ENCODE results near the gene NEURL4.

Gene NEURL4

DNA sequence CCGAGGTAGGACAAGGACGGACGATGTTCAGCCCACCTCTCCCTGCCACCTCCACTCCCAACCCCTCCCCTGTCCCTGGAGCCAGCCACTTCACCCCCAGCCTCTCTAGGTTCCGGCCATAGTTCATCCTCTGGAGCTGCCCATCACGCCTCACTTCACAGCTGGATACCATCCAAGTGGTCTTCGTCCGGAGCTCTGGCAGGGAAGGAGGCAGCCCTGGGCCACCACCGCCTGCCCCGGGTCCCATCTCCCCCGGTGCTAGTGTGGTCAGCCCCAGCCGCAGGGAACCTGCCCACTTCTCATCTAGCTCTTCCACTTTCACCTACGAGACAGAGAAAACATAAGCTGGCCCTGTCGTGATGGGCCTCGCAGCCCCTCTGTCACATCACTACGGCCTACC is 7.7 kb downstream of the NEURL4 start:
- no peak overlapping the region for H2AFZ ChIP-seq (ENCODE audit: low read depth, low read length)
- H2BK12ac ChIP-seq (ENCODE audit: low read length in 2 of 2): no peak overlapping the region
- H2BK15ac ChIP-seq (ENCODE audit: low read depth, poor library complexity, severe bottlenecking): no peak overlapping the region
- H3K4me2 ChIP-seq (ENCODE audit: low read length, poor library complexity, severe bottlenecking): no peak overlapping the region
- H2BK120ac ChIP-seq (ENCODE audit: low read depth, low read length): no peak overlapping the region
- no peak overlapping the region for H2BK5ac ChIP-seq (ENCODE audit: low read depth, low read length, poor library complexity, severe bottlenecking)
- no peak overlapping the region for H3K27ac ChIP-seq (ENCODE audit: low read length, poor library complexity, severe bottlenecking)
- H3K27me3 ChIP-seq (ENCODE audit: control insufficient read depth in 1 of 2, insufficient read depth in 1 of 2, low read length in 2 of 2): no peaks in the 10 kb centered on the region
- H4K8ac ChIP-seq (ENCODE audit: low read length): no peak overlapping the region
- no peak overlapping the region for H3K4ac ChIP-seq (ENCODE audit: low read depth in 1 of 2, low read length in 2 of 2)
- no peak for DNase-seq
- no peak overlapping the region for H3K18ac ChIP-seq (ENCODE audit: low read depth in 1 of 2, low read length in 2 of 2)
- no peak overlapping the region for H2AK5ac ChIP-seq (ENCODE audit: low read length, severe bottlenecking)
- H3K79me1 ChIP-seq (replicated peaks; ENCODE audit: low read length, poor library complexity, severe bottlenecking): peaks cover 38% of the 10 kb centered on the region
- WGBS: 95% methylated on average over 15 of the region's 15 CpGs
- peaks cover 86 to 89% of the 10 kb centered on the region in 2 experiments for H3K36me3 ChIP-seq (ENCODE audit: control insufficient read depth in 1 of 2, insufficient read depth in 2 of 2, low read depth in 1 of 2, low read length in 2 of 2)
- H3K4me3 ChIP-seq (ENCODE audit: insufficient read depth in 1 of 2, low read depth in 1 of 2, low read length in 2 of 2): no peak overlapping the region
- no peak overlapping the region for H3K14ac ChIP-seq (ENCODE audit: low read length in 2 of 2)
- no peaks in the 10 kb centered on the region for H3K4me1 ChIP-seq (ENCODE audit: control insufficient read depth, insufficient read depth, low read depth, low read length)
- H4K91ac ChIP-seq (ENCODE audit: low read length): peak overlapping the region; percentile 10
- no peak overlapping the region for H3K9ac ChIP-seq (ENCODE audit: low read length)
- no peaks in the 10 kb centered on the region for H3K9me3 ChIP-seq (ENCODE audit: control insufficient read depth, low read length)
- H3K23ac ChIP-seq (ENCODE audit: low read length in 2 of 2): no peak overlapping the region

DNA sequence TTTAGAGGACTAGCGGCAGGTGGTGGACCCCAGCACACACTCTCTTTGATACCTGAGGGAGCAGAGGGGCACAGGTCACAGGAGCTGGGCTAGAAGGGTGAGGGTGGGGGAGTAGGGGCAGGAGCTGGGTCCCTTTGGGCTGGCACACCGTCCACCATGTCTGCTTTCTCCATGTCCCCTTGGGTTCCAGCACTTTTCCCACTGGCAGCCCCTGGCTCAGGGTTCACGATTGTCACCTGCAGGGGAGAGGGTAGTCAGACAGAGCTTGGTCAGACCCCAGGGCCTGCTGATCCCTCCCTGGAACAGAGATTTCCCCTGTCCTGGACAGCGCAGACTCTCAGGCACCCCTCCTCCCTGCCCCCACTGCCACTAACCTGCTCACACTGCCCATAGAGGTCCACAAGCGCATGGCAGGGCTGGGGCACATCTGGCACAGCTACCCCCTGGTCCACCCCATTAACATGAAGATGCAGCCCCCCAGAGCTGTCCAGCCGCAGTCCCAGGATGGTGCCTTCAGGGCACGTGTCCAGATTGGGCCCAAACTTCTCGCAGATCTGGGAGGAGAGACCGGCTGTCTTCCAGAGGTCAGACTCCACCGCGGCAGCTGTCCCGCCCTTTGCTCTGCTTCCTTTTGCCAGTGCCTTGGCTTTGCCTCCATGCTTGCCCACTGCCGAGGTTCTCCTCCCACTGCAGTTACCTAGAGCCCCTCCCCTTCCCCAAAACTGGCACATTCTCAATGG is 10.8 kb downstream of the NEURL4 start:
- H2BK5ac ChIP-seq (ENCODE audit: low read depth, low read length, poor library complexity, severe bottlenecking): no peak overlapping the region
- peaks cover 10% of the 10 kb centered on the region for H3K4me1 ChIP-seq (ENCODE audit: control insufficient read depth, insufficient read depth, low read depth, low read length)
- H3K4me3 ChIP-seq (ENCODE audit: insufficient read depth in 1 of 2, low read depth in 1 of 2, low read length in 2 of 2): no peak overlapping the region
- H2BK15ac ChIP-seq (ENCODE audit: low read depth, poor library complexity, severe bottlenecking): no peak overlapping the region
- H2BK120ac ChIP-seq (ENCODE audit: low read depth, low read length): no peak overlapping the region
- H3K79me1 ChIP-seq (replicated peaks; ENCODE audit: low read length, poor library complexity, severe bottlenecking): peaks cover 25% of the 10 kb centered on the region
- H2AFZ ChIP-seq (ENCODE audit: low read depth, low read length): no peak overlapping the region
- no peaks in the 10 kb centered on the region for H3K27me3 ChIP-seq (ENCODE audit: control insufficient read depth in 1 of 2, insufficient read depth in 1 of 2, low read length in 2 of 2)
- H3K14ac ChIP-seq (ENCODE audit: low read length in 2 of 2): no peak overlapping the region
- H3K4ac ChIP-seq (ENCODE audit: low read depth in 1 of 2, low read length in 2 of 2): no peak overlapping the region
- DNase-seq: no peak
- no peak overlapping the region for H3K27ac ChIP-seq (ENCODE audit: low read length, poor library complexity, severe bottlenecking)
- H4K8ac ChIP-seq (ENCODE audit: low read length): no peak overlapping the region
- WGBS: 96% methylated on average over 12 of the region's 13 CpGs
- H3K23ac ChIP-seq (ENCODE audit: low read length in 2 of 2): no peak overlapping the region
- H4K91ac ChIP-seq (ENCODE audit: low read length): no peak overlapping the region
- H3K9ac ChIP-seq (ENCODE audit: low read length): no peak overlapping the region
- no peak overlapping the region for H3K4me2 ChIP-seq (ENCODE audit: low read length, poor library complexity, severe bottlenecking)
- no peak overlapping the region for H3K18ac ChIP-seq (ENCODE audit: low read depth in 1 of 2, low read length in 2 of 2)
- no peaks in the 10 kb centered on the region for H3K9me3 ChIP-seq (ENCODE audit: control insufficient read depth, low read length)
- peaks cover 75% of the 10 kb centered on the region in 2 experiments for H3K36me3 ChIP-seq (ENCODE audit: control insufficient read depth in 1 of 2, insufficient read depth in 2 of 2, low read depth in 1 of 2, low read length in 2 of 2)
- no peak overlapping the region for H2BK12ac ChIP-seq (ENCODE audit: low read length in 2 of 2)
- H2AK5ac ChIP-seq (ENCODE audit: low read length, severe bottlenecking): no peak overlapping the region

- H2BK15ac ChIP-seq (ENCODE audit: low read depth, poor library complexity, severe bottlenecking): no peak overlapping the region
These were observed 11.9 kb downstream of the NEURL4 start for GRCh38 chr17:7317161-7317803.

DNA sequence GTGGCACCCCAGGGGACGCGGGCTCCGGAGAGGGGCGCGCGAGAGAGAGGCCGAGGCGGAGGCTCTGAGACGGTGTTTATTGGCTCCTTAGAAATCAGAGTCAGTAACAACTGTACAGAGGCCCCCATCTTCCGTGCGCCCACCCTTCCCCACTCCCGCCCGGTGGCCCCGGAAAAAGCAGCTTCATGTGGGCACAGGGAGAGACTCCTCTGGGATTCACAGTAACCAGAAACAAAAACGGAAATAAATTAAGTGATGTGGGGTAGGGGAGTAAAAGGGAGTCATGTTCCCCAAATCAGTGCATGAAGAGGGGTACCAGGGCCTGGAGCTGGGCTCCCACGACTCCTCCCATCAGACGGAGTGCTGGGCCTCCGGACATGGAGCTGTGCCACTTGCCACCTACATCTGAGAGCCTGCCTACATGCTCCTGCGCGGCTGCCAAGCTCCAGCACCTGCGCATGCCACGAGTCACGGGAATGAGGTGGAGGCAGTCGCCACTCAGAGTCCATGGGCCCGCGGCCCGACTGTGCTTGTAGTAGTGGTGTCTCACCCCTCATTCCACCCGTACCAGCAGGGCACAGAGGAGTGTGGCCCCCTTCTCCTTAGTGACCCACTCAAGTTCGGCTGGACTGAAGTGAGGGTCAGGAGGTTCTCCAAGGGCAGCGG is 13.4 kb downstream of the NEURL4 start:
- peak overlapping the region; percentile 65 for H2AFZ ChIP-seq (ENCODE audit: low read depth, low read length)
- no peak overlapping the region for H2BK12ac ChIP-seq (ENCODE audit: low read length in 2 of 2)
- H3K4me2 ChIP-seq (ENCODE audit: low read length, poor library complexity, severe bottlenecking): peak overlapping the region; percentile 76
- H3K27ac ChIP-seq (ENCODE audit: low read length, poor library complexity, severe bottlenecking): peak overlapping the region; percentile 62
- peak overlapping the region; percentile 85 to 86 for H3K18ac ChIP-seq (ENCODE audit: low read depth in 1 of 2, low read length in 2 of 2)
- H2BK120ac ChIP-seq (ENCODE audit: low read depth, low read length): peak overlapping the region; percentile 57
- H3K4me1 ChIP-seq (ENCODE audit: control insufficient read depth, insufficient read depth, low read depth, low read length): peaks cover 15% of the 10 kb centered on the region
- H3K23ac ChIP-seq (ENCODE audit: low read length in 2 of 2): peak overlapping the region in 1 of 2 experiments; percentile 65
- WGBS: 66% methylated on average over 30 of the region's 30 CpGs
- no peaks in the 10 kb centered on the region for H3K27me3 ChIP-seq (ENCODE audit: control insufficient read depth in 1 of 2, insufficient read depth in 1 of 2, low read length in 2 of 2)
- peak overlapping the region; percentile 92 to 97 for H3K4ac ChIP-seq (ENCODE audit: low read depth in 1 of 2, low read length in 2 of 2)
- peak overlapping the region; percentile 88 for H4K91ac ChIP-seq (ENCODE audit: low read length)
- H4K8ac ChIP-seq (ENCODE audit: low read length): peak overlapping the region; percentile 98
- peaks cover 12% of the 10 kb centered on the region for H3K79me1 ChIP-seq (replicated peaks; ENCODE audit: low read length, poor library complexity, severe bottlenecking)
- peak overlapping the region; percentile 78 for H2BK15ac ChIP-seq (ENCODE audit: low read depth, poor library complexity, severe bottlenecking)
- no peaks in the 10 kb centered on the region for H3K9me3 ChIP-seq (ENCODE audit: control insufficient read depth, low read length)
- H2AK5ac ChIP-seq (ENCODE audit: low read length, severe bottlenecking): peak overlapping the region; percentile 50
- peak overlapping the region; percentile 63 for H2BK5ac ChIP-seq (ENCODE audit: low read depth, low read length, poor library complexity, severe bottlenecking)
- DNase-seq: no peak
- peak overlapping the region; percentile 91 for H3K9ac ChIP-seq (ENCODE audit: low read length)
- H3K4me3 ChIP-seq (ENCODE audit: insufficient read depth in 1 of 2, low read depth in 1 of 2, low read length in 2 of 2): peak overlapping the region; percentile 77 to 95
- H3K36me3 ChIP-seq (ENCODE audit: control insufficient read depth in 1 of 2, insufficient read depth in 2 of 2, low read depth in 1 of 2, low read length in 2 of 2): peaks cover 73 to 74% of the 10 kb centered on the region in 2 experiments
- H3K14ac ChIP-seq (ENCODE audit: low read length in 2 of 2): peak overlapping the region in 1 of 2 experiments; percentile 21

More at GRCh38 chr17:7317161-7317803, 11.9 kb downstream of the NEURL4 start:
- no peaks in the 10 kb centered on the region for H3K9me3 ChIP-seq (ENCODE audit: control insufficient read depth, low read length)
- H3K4me1 ChIP-seq (ENCODE audit: control insufficient read depth, insufficient read depth, low read depth, low read length): peaks cover 15% of the 10 kb centered on the region
- no peak overlapping the region for H3K4ac ChIP-seq (ENCODE audit: low read depth in 1 of 2, low read length in 2 of 2)
- H2AK5ac ChIP-seq (ENCODE audit: low read length, severe bottlenecking): no peak overlapping the region
- DNase-seq: no peak
- H3K79me1 ChIP-seq (replicated peaks; ENCODE audit: low read length, poor library complexity, severe bottlenecking): peaks cover 20% of the 10 kb centered on the region
- no peak overlapping the region for H2BK120ac ChIP-seq (ENCODE audit: low read depth, low read length)
- H4K91ac ChIP-seq (ENCODE audit: low read length): no peak overlapping the region
- no peak overlapping the region for H3K4me3 ChIP-seq (ENCODE audit: insufficient read depth in 1 of 2, low read depth in 1 of 2, low read length in 2 of 2)
- H3K23ac ChIP-seq (ENCODE audit: low read length in 2 of 2): no peak overlapping the region
- H4K8ac ChIP-seq (ENCODE audit: low read length): no peak overlapping the region
- H2AFZ ChIP-seq (ENCODE audit: low read depth, low read length): no peak overlapping the region
- no peak overlapping the region for H3K14ac ChIP-seq (ENCODE audit: low read length in 2 of 2)
- no peak overlapping the region for H3K4me2 ChIP-seq (ENCODE audit: low read length, poor library complexity, severe bottlenecking)
- no peaks in the 10 kb centered on the region for H3K27me3 ChIP-seq (ENCODE audit: control insufficient read depth in 1 of 2, insufficient read depth in 1 of 2, low read length in 2 of 2)
- WGBS: 93% methylated on average over 13 of the region's 16 CpGs
- no peak overlapping the region for H2BK5ac ChIP-seq (ENCODE audit: low read depth, low read length, poor library complexity, severe bottlenecking)
- no peak overlapping the region for H2BK12ac ChIP-seq (ENCODE audit: low read length in 2 of 2)
- H3K9ac ChIP-seq (ENCODE audit: low read length): no peak overlapping the region
- no peak overlapping the region for H3K27ac ChIP-seq (ENCODE audit: low read length, poor library complexity, severe bottlenecking)
- peaks cover 75% of the 10 kb centered on the region in 2 experiments for H3K36me3 ChIP-seq (ENCODE audit: control insufficient read depth in 1 of 2, insufficient read depth in 2 of 2, low read depth in 1 of 2, low read length in 2 of 2)
- H3K18ac ChIP-seq (ENCODE audit: low read depth in 1 of 2, low read length in 2 of 2): no peak overlapping the region

Measured in mesenchymal stem cell (in vitro differentiated cells and primary cell).